UCSD-AML1 (cell line): ENCODE data around the gene SLC25A45.
"Not testable (repeated sequence)": the region's sequence is repeated elsewhere in the genome, so short reads cannot be mapped to it uniquely, and the experiment has no call there.

ENCODE experiments used
- DNase-seq: peaks from one replicate; lab custom pipeline; 2025; ENCODE audit not compliant: unreplicated experiment; lab: John Stamatoyannopoulos, UW

Gene SLC25A45

DNA sequence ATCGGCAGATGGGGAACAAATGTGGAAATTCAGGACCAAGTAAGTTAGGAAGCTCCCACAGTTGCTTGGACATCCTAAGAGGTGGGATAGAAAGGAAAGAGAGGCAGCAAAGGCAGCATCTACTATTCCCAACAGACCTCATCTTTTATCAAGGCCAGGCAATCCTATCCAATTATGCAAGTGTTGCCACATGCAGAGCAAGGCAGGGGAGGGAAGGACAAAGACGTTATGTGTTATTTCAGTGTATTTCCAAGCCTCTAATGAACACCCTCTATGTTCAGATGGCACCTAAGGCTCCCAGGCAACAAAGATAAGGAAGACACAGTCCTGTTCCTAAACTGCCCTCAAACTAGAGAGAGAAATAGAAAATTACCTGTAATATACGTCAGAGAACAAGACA lies 18.7 kb downstream of the SLC25A45 start:
- DNase-seq, result no peak

DNA sequence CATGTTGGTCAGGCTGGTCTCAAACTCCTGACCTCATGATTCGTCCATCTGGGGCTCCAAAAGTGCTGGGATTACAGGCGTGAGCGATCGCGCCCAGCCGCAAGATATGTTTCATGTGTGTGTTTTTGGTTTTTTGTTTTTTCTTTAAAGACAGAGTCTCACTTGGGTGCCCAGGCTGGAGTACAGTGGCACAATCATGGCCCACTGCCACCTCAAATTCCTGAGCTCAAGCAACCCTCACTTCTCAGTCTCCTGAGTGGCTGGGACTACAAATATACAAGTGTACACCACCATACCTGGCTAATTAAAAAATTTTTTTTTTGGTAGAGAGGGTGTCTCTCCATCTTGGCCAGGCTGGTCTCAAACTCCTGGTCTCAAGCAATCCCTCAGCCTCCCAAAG lies 19.5 kb downstream of the SLC25A45 start:
- DNase-seq, result no peak

DNA sequence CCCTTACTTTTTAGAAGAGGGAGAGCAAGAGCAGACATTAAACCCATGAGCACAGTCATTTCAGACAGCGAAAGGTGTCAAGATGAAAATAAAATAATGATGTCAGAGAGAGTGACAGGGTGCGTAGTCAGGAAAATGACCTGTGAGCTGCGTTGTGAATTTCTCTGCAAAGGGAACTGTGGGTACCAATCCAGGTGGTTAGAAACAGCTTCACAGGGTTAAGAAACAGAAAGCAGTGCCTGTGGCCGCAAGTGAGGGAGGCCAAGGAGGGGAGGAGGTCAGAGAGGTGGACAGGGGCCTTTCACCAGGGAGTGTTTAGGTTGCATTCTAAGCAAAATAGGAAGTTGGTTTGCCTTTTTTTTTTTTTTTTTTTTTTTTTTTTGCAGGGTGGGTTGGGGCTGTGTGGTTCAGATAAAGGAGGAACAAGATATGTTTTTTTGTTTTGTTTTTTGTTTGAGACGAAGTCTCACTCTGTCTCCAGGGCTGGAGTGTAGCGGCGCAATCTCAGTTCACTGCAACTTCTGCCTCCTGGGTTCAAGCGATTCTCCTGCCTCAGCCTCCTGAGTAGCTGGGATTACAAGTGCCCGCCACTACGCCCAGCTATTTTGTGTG lies 20.0 kb downstream of the SLC25A45 start:
- DNase-seq, result no peak

DNA sequence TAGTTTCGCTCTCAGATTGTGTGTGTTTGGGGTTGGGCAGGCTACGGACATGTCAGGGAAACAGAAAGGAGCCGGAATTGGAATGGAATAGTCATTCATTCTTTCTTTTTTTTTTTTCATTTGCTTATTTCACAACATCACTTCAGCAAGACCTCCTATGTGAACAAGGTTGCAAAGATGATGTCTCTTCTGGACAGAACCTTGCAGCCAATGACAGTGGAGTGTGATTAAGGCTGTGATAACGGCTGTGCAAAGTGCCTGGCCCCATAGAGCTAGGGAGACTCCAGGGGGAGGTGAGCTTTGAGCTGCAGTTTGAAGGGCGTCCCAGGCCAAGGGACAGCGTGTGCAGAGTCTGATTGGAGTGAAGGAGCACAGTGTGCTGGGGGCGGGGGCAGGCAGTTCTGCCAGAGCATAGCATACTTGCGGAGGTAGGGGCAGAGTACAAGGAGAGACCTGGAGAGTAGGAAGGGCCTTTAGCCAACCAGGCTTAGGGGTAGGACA lies 24.5 kb downstream of the SLC25A45 start:
- DNase-seq, result no peak

DNA sequence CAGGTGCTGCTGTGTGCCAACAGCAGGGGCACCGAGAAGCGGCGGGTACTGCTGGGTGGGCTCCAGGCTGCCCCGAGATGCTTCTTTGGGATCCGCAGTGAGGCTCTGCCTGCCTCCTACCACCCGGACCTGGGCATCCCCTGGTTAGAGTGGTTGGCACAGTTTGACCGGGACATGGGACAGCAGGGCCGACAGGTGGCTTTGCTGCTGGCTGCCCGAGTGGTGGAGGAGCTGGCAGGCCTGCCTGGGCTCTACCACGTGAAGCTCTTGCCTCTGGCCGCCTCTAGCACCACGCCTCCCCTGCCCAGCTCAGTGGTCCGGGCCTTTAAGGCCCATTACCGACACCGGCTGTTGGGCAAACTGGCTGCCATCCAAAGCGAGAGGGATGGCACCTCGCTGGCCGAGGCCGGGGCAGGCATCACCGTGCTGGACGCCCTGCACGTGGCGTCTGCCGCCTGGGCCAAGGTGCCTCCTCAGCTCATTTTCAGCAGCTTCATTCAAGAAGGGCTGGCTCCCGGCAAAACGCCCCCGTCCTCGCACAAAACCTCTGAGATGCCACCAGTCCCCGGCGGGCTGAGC lies 26.0 kb downstream of the SLC25A45 start:
- no peak for DNase-seq

DNA sequence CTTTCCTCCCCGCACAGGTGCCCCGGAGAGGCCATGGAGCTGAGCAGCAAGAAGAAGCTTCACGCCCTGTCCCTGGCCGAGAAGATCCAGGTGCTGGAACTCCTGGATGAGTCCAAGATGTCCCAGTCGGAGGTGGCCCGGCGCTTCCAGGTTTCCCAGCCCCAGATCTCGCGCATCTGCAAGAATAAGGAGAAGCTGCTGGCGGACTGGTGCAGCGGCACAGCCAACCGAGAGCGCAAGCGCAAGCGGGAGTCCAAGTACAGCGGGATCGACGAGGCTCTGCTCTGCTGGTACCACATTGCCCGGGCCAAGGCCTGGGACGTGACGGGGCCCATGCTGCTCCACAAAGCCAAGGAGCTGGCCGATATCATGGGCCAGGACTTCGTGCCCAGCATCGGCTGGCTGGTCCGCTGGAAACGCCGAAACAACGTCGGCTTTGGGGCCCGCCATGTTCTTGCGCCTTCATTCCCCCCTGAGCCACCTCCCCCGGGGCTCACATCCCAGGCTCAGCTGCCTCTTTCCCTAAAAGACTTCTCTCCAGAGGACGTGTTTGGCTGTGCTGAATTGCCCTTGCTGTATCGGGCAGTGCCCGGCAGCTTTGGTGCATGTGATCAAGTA lies 26.6 kb downstream of the SLC25A45 start:
- DNase-seq, result no peak

DNA sequence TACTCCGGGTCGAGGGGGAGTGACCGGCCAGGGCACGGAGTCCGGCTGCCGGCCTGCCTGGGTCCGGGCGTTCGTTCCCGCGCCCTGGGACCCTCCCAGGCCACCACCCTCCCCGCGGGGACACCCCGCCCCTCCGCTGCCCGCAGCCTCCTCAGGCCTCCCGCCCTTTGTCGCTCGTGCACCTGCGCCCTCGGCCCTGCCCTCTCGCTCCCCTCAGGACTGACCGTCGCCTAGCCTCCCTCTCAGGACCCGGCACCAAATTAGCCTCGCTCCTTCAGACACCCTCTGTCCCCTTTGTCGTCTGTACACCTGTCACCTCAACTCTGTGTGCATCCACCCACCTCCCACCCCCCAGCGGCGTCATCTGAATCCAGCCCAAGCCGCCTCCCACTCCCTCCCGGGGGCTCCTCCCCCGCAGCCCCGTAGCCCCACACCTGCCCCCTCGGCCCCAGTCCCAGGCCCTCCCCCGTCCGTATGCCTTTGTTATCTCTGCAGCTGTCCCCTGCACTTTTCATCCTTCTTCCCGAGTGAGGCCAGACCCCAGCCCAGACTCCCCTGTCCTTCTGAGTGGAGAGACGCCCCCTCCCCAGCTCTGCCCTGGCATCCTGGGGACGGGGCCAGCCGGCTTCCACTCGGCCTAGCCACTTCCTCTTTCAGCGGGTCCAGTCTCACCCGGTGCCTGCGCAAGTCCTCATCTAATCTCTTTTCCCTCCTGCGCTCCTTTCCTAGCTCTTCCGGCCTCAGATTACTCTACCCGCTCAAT lies 27.3 kb downstream of the SLC25A45 start:
- peak; percentile 54 for DNase-seq

DNA sequence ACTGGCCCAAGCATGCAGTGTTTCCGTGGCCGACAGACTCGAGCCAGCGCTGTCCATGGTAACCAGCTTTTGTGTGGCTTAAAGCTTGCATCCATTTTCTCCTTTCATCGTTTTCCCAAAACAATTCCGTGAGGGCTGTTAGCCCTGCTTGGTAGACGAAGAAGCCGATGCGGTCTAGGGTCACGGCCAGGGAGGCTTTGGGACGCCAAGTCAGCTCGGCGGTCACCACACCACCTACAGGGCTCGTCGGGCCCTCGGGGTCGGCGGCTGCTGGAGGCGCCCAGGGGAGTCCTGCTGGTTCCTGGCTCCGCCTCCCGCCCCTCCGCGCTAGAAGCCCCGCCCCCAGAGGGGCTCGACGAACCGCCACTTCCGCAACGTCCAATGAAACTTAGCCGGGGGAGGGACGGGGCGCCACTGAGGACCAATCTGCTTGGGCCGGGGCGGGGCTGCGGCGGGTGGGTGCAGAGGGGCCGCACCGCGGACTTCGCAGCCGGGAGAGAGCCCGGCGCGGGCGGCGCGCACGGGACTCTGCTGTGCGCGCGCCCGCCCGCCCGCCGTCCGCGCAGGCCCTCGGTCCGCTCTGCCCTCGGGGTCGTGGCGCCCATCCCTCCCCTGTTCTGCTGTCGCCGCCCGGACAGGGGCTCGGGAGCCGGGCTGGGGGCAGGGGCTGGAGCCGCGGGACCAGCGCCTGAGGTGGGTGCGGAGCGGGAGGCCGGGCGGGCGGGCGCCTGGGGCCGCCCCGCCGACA lies 28.0 kb downstream of the SLC25A45 start, which contains the start of gene TIGD3:
Gene TIGD3, plus strand, starts transcription at position 487 of the 748 bp plus-strand sequence. CDS start 1,058 bp downstream, outside the sequence.
- peak; percentile 93 for DNase-seq

DNA sequence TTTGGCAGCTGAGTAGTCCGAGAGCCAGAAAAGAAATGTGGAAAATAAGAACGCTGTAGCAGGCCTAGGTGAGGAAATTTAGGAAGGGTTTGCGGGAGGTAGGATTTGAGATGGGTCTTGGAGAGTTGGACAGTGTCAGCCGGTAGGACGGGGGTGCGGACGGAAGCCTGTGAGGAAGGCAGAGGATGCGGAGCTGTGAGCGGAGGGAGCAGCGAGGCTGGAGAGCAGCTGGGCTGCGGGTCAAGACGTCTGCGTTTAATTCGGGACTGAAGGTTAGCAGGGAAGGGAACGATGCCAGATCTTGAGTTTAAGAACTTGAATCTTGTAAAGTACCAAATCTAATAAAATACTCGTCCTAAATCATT lies 28.6 kb downstream of the SLC25A45 start:
- no peak for DNase-seq

DNA sequence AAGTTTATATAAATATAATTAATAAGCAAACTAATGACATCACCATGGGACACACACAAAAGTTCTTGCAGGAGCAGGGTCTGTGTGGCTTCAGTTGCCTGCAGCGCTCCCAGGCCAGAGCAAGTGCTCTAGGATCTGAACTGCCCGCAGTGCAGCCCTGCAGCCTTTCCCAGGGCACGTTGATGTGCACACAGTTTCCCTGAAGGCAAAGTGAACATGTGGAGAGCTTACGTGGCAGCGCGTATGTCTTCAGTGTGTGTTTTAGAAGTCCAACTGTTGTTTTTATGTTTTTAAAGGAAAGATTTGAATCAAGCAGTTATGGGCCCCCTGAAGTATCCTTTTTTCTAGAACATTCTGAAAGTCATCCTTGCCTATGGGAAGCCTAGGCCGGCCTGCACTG lies 29.1 kb downstream of the SLC25A45 start:
- DNase-seq, result no peak

DNA sequence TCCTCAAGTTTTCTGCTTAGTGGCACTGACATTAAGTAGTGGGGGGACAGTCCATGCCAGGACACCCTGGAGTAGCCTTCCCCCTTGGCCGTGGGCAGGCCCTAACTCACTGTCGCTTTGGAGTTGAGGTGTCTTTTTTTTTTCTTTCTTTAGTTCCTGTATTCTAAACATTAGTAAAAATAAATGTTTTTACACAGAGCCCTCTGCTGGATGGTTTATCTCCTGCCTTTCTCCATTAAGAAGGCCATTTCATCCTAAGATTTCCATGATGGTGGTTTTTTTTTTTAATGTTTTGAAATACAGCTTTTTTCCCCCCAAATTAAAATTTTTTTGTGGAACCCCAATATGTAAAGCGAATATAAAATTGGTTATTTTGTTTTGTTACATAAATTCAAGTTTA lies 29.7 kb downstream of the SLC25A45 start:
- DNase-seq, result no peak

DNA sequence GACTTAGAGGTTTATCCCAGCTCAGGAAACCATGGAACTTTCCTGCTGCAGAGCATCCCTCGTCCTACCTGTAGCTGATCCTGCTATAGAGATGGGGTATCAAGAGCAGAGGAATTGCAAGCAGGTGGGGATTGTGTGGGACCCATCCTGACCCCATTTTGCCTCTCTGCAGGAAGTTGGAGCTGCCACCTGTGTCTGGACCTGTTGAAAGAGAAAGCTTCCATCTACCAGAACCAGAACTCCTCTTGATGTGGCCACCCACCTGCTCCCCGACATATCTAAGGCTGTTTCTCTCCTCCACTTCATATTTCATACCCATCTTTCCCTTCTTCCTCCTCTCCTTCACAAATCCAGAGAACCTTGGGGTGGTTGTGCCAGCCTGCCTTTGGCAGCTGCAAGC lies 30.9 kb downstream of the SLC25A45 start:
- no peak for DNase-seq

DNA sequence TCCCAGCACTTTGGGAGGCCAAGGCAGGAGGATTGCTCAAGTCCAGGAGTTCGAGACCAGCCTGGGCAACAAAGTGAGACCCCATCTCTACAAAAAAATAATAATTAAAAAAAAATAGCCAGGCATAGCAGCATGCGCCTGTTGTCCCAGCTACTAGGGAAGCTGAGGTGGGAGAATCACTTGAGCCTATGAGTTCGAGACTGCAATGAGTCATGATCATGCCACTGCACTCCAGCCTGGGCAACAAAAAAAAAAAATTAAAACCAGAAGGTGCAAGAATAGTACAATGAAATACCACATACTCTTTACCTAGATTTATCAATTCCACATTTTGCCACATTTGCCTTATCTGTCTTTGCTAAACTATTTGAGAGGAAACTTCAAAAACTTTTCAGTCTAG lies 40.6 kb downstream of the SLC25A45 start:
- DNase-seq, result no peak

DNA sequence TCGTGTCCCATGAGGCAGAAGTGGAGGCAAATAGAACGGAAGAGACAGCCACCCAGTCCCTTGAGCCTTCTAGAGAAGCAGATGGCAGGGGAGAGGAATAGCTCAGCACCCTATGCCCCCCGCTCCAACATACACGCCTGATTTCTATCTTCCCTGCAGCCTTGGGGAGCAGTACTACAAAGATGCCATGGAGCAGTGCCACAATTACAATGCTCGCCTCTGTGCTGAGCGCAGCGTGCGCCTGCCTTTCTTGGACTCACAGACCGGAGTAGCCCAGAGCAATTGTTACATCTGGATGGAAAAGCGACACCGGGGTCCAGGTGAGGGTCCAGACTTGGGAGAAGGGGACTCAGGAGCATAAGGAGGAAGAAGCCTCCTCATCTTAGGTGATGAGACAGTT lies 42.2 kb downstream of the SLC25A45 start:
- DNase-seq, result no peak

DNA sequence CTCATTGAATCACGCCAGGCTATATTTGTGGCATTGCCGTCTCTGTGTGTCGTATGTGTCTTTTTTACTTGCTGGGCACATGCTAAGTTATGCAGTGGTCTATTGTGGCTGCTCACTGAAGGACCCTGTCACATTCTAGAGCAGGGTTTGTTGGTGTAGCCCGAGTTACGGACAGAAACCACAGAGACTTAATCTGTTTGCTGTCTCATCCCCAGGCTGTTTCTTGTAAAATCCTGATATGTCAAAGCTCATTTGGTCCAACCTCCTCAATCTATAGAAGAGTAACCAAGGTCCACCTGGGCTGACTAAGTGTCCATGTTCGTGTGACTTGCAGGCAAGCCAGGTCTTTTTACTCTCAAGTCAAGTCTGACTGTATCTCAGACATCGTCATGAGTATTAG lies 43.8 kb downstream of the SLC25A45 start:
- no peak for DNase-seq

DNA sequence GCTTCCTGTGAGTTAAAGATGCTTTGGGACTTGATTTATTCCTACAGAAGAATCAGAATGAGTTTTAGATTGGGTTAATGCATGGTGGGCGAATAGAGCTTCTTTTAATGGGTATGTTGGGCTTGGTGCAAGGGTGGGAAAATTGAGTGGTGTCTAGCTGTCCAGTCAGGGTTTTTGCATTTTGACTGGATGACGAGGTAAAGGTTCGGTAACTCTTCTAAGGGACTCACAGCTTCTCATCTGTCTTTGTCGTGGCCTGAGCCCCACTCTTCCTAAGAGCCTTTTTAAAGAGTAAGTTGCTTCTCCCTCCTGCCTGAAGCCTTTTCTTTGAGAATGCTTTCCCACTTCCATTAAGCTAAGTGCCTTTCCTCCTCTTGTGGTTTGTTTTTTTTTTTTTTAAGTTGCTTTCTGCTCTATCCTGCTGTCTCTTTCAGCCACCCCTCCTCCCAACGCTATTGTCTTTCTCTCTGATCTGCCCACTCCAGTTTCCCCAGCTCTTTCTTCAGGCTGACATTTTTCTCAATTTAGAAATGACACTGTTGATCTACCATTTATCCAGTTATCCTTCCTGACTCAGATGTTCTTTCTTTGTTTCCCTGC lies 47.6 kb downstream of the SLC25A45 start:
- no peak for DNase-seq

DNA sequence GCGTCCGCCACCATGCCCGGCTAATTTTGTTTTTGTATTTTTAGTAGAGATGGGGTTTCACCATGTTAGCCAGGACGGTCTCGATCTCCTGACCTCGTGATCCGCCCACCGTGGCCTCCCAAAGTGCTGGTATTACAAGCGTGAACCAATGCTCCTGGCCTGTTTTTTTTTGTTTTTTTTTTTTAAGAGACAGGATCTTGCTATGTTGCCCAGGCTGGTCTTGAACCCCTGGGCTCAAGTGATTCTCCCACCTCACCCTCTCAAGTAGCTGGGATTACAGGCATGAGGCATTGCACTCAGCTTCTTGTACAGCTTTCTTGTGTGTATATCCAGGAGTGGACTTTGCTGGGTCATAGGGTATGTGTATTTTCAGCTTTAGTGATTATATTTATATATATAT lies 49.9 kb downstream of the SLC25A45 start:
- DNase-seq, result not testable (repeated sequence)

DNA sequence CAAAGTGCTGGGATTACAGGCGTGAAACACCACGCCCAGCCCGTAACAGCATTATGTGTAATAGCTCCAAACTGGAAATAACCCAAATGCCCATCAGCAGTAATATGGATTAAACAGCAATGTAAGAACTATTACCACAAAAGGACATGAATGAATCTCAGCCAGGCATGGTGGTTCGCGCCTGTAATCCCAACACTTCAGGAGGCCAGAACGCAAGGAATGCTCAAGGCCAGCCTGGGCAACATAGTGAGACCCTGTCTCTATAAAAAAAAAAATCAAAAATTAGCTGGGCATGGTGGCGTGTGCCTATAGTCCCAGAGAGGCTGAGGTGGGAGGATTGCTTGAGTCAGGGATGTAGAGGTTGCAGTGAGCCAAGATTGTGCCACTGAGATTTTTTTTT lies 51.9 kb downstream of the SLC25A45 start:
- DNase-seq, result no peak

DNA sequence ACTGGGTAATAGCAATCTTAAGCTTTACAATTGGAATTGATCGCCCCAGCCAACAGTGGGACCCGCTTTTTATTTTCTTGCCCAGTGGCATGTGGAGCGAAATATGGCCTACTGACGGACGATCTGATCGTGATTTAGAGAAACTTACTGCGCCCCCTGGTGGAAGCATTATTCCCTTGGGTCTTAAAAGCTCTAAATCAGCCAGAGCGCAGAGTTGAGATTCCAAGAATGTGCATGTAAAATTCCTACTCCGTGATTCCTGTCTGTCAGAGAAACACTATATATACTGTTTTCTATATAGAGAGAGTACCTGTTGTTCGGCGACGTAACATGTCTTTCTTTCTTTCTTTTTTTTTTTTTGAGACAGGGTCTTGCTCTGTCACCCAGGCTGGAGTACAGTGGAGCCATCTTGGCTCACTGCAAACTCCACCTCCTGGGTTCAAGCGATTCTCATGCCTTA lies 52.5 kb downstream of the SLC25A45 start:
- DNase-seq, result peak; percentile 65

DNA sequence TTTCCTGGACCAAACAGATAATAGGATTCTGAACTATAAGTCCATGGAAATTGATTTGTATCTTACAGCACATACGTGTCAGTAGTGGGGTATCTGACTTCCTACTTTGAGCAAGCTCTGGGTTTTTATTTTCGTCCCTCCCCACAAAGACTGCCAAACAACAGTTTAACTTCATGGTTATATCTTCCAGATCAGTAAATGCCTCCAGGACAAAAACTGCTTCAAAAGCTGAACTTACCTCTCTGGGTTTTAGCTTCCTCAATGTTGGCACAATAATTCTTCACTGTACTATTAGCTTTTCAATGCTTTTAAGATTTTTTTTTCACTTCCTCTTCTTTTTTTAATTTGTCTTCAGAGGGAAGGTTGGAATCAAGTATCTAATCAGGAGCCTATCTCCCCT lies 53.0 kb downstream of the SLC25A45 start:
- no peak for DNase-seq

DNA sequence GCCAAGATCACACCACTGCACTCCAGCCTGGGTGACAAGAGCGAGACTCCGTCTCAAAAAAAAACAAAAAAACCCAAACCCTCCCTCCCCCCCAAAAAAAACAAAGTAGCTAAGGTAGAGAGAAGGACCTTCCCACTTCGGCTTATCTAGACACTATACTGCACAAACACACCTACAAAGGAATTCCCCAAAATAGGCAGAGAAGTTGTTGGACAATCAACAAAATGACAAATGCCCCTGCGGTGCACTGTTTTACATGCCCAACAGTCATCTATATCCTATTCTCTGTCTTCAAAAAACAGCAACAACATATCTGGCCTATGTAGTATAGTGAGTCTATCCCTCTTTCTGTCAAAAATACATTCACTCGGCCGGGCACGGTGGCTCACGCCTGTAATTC lies 55.4 kb downstream of the SLC25A45 start:
- no peak for DNase-seq
